RWPE1 (cell line): ENCODE results near the gene RBM26.
"Not testable (repeated sequence)": the region's sequence is repeated elsewhere in the genome, so short reads cannot be mapped to it uniquely, and the experiment has no call there.

ENCODE experiments used
- CTCF ChIA-PET: fragments of 350-600 bp; sonication (Branson Sonifier 250); formaldehyde crosslinking; extraction: SDS; loops from one replicate; lab custom pipeline; 2021; lab: Yijun Ruan, JAX
- POLR2A ChIA-PET: fragments of 400-600 bp; formaldehyde crosslinking; extraction: SDS; loops from one replicate; lab custom pipeline; 2020; ENCODE audit warnings: antibody characterized with exemption; ENCODE audit not compliant: low non-redundant PET; lab: Yijun Ruan, JAX
- DNase-seq: peaks from one replicate; pipeline ENCODE4 v3.0.0; 2012; ENCODE audit warnings: low spot score
- H3K27ac ChIP-seq: fragments of 450-650 bp; 2 replicates; pipeline ENCODE4 v1.5.1; 2017
- TF ChIP-seq, protein P1 (sequence below): fragments of 450-650 bp; conservative IDR thresholded peaks from 2 replicates; pipeline ENCODE4 v1.5.1; 2017; ENCODE audit warnings: low read depth, mild to moderate bottlenecking

The RBM26 gene

DNA sequence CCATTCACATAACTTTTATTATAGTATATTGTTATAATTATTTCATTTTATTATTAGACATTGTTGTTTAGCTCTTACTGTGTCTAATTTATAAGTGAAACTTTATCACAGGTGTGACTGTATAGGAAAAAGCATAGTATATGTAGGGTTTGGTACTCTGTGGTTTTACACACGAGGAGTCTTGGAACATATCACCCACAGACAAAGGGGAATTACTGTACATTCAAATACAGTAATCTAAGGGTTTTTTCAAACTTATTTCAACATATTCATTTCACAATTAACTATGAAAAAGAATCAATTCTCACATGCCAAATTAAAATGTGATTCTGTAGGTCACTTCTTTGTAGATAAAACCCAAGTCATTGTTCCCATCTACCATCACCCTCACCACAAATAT lies 46.0 kb downstream of the RBM26 start:
- no peak for DNase-seq
- TF ChIP-seq, protein P1, sequence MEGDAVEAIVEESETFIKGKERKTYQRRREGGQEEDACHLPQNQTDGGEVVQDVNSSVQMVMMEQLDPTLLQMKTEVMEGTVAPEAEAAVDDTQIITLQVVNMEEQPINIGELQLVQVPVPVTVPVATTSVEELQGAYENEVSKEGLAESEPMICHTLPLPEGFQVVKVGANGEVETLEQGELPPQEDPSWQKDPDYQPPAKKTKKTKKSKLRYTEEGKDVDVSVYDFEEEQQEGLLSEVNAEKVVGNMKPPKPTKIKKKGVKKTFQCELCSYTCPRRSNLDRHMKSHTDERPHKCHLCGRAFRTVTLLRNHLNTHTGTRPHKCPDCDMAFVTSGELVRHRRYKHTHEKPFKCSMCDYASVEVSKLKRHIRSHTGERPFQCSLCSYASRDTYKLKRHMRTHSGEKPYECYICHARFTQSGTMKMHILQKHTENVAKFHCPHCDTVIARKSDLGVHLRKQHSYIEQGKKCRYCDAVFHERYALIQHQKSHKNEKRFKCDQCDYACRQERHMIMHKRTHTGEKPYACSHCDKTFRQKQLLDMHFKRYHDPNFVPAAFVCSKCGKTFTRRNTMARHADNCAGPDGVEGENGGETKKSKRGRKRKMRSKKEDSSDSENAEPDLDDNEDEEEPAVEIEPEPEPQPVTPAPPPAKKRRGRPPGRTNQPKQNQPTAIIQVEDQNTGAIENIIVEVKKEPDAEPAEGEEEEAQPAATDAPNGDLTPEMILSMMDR, result no peak
- H3K27ac ChIP-seq, result no peak overlapping the region
- CTCF ChIA-PET, result no interaction called here
- POLR2A ChIA-PET, result no interaction called here

DNA sequence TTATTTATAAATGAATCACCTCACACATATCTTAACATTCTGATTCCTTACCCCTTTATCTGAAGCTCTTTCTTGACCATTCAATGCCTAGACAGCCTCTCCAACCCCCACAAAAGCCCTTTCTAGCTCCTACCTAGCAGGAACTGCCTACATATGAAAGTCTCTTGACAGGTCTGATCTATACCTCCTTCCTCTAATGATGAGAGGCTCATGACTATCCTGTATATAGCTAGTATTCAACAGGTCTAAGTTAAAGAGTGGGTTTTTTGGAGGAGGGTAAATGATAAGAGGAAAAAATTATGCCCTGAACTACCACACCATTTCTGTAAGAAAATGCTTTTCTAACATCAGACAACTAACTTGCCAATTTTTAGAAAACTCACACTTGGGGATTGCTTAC lies 47.0 kb downstream of the RBM26 start:
- DNase-seq, result no peak
- TF ChIP-seq, protein P1, result no peak
- no peak overlapping the region for H3K27ac ChIP-seq
- CTCF ChIA-PET, result no interaction called here
- POLR2A ChIA-PET, result no interaction called here

- TF ChIP-seq, protein P1, result no peak
- ChIA-PET CTCF (interaction anchor here (0.5 kb wide), 1 partner anchor 37 kb away, joined by 3 read pairs; no protein-coding TSS in a partner anchor), POLR2A (no interaction called here)
- no peak overlapping the region for H3K27ac ChIP-seq
- DNase-seq, result no peak
Measured at GRCh38 chr13:79354285-79354684, 51.8 kb downstream of the RBM26 start.

DNA sequence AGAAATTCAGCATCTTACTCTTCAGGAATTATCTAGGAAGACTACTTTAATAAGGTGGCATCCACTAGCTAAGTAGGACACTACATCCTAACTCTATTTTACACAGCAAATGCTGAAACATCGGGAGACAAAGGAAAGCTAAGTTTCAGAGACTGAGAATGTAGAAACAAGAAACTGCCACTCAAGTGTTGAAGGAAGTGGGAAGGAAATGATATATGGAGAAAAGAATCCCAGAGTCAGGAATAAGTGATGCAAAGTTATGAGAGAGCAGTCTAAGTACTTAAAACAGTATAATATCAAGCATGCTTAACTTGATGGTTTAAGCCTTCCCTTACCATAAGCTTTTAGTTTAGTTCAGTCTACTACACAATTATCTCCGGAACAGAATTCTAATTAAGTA lies 52.4 kb downstream of the RBM26 start:
- CTCF ChIA-PET, result interaction anchor here (0.6 kb wide), 1 partner anchor 695 kb away, joined by 3 read pairs; the partner anchor contains the start of gene OBI1
- POLR2A ChIA-PET, result no interaction called here

DNA sequence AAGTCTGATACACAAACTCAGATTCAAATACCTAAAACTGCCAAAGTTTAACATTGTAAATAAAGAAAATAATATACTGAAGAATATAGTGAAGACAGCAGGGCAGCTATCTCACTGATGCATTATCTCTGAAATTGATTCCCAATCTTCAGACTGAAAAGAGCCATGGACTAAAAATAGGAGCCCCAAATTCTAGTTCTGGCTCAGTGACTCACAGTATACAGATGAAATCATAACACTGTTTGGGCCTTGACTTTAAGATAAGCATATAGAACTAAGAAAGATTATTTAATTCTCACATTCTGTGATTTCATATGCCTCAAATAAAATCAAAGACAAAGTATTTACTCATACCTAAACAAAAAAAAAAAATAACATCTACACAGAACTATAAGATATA lies 53.9 kb downstream of the RBM26 start:
- no peak overlapping the region for H3K27ac ChIP-seq
- ChIA-PET CTCF (no interaction called here), POLR2A (no interaction called here)
- TF ChIP-seq, protein P1, result no peak
- DNase-seq, result no peak

More for the DNA sequence above, 52.4 kb downstream of the RBM26 start:
- no peak overlapping the region for H3K27ac ChIP-seq
- TF ChIP-seq, protein P1, result no peak
- DNase-seq, result no peak

- H3K27ac ChIP-seq, POLR2A ChIA-PET, DNase-seq: not testable (repeated sequence)
- CTCF ChIA-PET, result interaction anchor here (1.2 kb wide), 1 partner anchor 13 kb away, joined by 4 read pairs; no protein-coding TSS in a partner anchor
Measured at GRCh38 chr13:79349608-79350007, 56.4 kb downstream of the RBM26 start.

DNA sequence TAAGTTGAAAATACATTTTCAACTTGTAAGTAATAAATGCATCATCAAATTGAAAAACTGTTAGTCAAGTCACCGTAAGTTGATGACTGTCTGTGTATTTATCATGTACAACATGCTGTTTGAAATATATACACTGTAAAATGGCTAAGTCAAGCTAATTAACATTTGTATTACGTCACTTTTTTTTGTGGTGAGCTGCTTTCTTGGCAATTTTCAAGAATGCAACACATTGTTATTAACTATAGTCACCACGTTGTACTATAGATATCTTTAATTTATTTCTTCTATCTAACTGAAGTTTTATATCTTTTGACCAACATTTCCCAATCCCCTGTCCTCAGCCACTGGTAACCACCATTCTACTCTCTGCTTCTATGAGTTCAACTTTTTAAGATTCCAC lies 57.0 kb downstream of the RBM26 start:
- TF ChIP-seq, protein P1, result no peak
- DNase-seq, result no peak
- ChIA-PET POLR2A (no interaction called here), CTCF (interaction anchor here (1.2 kb wide), 1 partner anchor 14 kb away, joined by 4 read pairs; no protein-coding TSS in a partner anchor)
- H3K27ac ChIP-seq, result no peak overlapping the region
